Bronchial epithelial cell (primary cell): ENCODE results near the gene PPP2R3B. TPM values are rescaled to one million over a fixed set of nuclear protein-coding genes. Genes with fewer than 3 reads are reported as not detected.
"Not testable (repeated sequence)": the region's sequence is repeated elsewhere in the genome, so short reads cannot be mapped to it uniquely, and the experiment has no call there.

Experiments used
- DNase-seq: peaks from one replicate; pipeline ENCODE4 v3.0.0-alpha.2; 2010; ENCODE audit warnings: low read depth
- FAIRE-seq: peaks from 2 replicates; lab custom pipeline; 2011; peaks lifted over from hg19 to GRCh38; lab: Jason Lieb, UNC
- H3K27me3 ChIP-seq: 2 replicates; pipeline ENCODE4 v1.5.1; 2011; ENCODE audit warnings: low read length; ENCODE audit not compliant: control insufficient read depth, insufficient read depth
- H3K36me3 ChIP-seq: 2 replicates; pipeline ENCODE4 v1.5.1; 2011; ENCODE audit warnings: low read length; ENCODE audit not compliant: control insufficient read depth, insufficient read depth
- H3K4me3 ChIP-seq: 2 replicates; pipeline ENCODE4 v1.5.1; 2011; ENCODE audit warnings: mild to moderate bottlenecking, low read depth, low read length, control low read depth
- total RNA-seq: library from RNA; depleted of rRNA; stranded (reverse); fragments of >200 nt; gene quantifications from 2 replicates; pipeline ENCODE4 v1.2.1, GENCODE V29; 2014
- TF ChIP-seq, protein P1 (sequence below): IDR thresholded peaks from 2 replicates; pipeline ENCODE4 v1.5.1; 2011; ENCODE audit warnings: mild to moderate bottlenecking, moderate library complexity, low read length, control low read depth, inconsistent platforms; ENCODE audit not compliant: insufficient read depth, severe bottlenecking

PPP2R3B gene
- total RNA-seq, 1 donor from 2014 or later: 11.8 TPM

DNA sequence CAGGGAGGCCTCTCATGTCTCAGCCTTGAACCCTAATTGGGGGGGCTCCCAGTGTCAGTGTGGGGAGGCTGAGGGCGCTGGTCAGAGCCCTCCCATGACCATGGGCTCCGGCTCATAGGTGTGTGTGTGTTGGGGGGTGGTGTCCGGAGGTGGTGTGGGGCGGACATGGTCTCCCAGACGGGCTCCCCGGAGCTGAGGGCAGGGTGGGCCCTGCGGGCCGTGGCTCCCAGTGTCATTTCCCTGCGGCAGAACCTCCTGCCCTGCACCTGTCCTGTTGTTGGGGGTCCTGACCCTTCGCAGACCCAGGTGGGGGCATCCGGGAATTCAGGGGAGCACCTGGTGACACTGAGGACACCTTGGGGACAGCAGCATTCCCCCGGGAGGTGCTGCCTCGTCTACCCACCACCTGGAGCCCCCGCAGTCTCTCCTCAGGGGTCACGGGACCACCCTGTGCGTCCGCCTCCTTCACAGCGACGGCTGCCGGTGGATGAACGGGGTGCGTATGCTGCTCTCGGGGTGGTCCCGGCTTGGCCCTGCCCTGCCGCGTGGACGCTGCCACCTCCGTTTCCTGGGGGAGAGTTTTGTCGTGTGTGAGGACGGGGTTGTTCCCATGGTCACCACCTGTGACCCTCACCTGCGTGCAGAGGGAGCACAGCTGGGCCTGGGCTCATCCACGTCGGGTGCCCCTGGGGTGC, 53.6 kb downstream of the PPP2R3B start:
- FAIRE-seq (no peak), DNase-seq (no peak)

DNA sequence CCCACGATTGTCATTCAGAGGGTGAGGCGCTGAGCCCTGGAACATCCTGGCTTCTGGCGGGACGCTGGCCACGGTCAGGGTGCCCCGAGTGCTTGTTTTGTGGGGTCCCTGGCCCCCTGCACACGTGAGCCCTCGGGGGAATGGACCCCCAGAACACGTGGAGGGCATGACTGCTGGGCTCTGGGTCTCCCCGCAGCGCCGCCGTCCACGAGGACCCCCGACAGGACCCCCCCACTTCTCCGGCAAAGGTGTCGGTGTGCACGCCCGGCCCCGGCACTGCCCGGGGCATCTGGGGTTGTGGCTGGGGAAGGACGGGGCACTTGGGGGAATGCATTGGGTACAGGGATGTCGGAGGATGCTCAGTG, 54.2 kb downstream of the PPP2R3B start:
- TF ChIP-seq, protein P1, sequence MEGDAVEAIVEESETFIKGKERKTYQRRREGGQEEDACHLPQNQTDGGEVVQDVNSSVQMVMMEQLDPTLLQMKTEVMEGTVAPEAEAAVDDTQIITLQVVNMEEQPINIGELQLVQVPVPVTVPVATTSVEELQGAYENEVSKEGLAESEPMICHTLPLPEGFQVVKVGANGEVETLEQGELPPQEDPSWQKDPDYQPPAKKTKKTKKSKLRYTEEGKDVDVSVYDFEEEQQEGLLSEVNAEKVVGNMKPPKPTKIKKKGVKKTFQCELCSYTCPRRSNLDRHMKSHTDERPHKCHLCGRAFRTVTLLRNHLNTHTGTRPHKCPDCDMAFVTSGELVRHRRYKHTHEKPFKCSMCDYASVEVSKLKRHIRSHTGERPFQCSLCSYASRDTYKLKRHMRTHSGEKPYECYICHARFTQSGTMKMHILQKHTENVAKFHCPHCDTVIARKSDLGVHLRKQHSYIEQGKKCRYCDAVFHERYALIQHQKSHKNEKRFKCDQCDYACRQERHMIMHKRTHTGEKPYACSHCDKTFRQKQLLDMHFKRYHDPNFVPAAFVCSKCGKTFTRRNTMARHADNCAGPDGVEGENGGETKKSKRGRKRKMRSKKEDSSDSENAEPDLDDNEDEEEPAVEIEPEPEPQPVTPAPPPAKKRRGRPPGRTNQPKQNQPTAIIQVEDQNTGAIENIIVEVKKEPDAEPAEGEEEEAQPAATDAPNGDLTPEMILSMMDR: no peak
- FAIRE-seq: no peak
- Histone ChIP-seq H3K36me3 (no peaks in the 10 kb centered on the region), H3K27me3 (peaks cover 2% of the 10 kb centered on the region), H3K4me3 (no peak overlapping the region)
- no peak for DNase-seq

More for the DNA sequence above, 53.6 kb downstream of the PPP2R3B start:
- TF ChIP-seq, protein P1: no peak
- Histone ChIP-seq H3K27me3 (peaks cover 2% of the 10 kb centered on the region), H3K4me3 (no peak overlapping the region), H3K36me3 (no peaks in the 10 kb centered on the region)

DNA sequence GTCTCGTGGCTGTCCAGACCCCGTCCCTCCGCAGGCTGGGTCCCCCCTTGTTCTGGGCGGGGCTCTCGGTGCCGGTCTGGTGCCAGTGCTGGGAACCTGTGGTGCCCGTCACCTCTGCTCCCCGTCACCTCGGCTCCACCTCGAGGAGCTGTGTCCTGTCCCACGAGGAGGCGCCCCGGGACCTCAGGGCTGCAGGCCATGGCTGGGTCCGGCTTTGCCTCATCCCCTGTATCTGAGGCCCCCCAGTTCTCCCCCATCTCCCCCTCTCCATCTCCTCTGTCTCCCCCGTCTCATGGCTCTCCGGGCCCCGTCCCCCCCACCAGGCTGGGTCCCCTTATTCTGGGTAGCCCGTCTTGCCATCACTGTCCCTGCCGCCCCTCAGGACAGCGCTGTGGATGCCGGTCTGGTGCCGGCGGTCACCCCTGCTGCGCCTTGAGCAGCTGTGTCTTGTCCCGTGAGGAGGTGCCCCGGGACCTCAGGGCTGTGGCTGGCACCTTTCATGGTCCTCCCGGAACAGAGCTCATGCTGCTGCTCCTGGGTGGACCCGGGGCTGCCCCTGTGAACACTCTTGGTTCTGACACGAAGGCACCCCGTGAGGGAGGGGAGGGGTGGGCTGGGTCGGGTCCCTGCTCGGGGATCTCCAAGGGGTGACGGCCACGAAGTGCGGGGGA, 54.7 kb downstream of the PPP2R3B start:
- Histone ChIP-seq H3K4me3 (no peak overlapping the region), H3K27me3 (peaks cover 2% of the 10 kb centered on the region), H3K36me3 (no peaks in the 10 kb centered on the region)
- no peak for DNase-seq
- TF ChIP-seq, protein P1: no peak
- no peak for FAIRE-seq

DNA sequence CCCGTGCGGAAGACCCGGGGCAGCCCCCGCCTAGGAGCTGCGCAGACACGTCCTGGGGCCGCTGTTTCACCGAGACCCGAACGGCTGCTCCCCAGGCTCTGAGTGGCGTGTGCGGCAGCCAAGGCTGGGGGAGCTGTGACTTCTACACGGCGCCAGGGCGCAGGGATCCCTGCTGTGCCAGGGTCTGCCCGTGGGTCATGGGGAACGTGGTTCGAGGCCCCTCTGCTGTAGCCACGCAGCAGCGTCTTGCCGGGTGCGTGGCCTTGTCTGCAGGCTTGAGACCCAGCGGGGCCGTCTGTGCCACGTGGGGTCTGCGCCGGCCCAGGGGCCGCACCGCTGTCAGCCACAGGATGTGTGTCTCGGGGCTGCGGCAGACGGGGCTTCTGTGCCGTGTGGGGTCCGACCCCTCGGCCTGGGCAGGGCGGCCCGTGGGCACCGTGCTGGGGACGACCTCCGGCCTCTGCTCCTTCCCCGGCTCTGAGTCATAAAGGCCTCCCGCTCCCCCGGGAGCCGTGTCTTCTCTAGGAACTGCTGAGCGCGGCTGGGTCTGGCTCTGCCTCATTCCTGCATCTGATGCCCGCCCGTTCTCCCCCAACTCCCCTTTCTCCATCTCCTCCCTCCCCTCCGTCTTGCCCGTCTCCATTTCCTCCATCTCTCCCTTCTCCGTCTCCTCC, 55.4 kb downstream of the PPP2R3B start:
- Histone ChIP-seq H3K4me3 (no peak overlapping the region), H3K36me3 (no peaks in the 10 kb centered on the region), H3K27me3 (peaks cover 2% of the 10 kb centered on the region)
- FAIRE-seq (no peak), DNase-seq (no peak)
- TF ChIP-seq, protein P1: no peak

DNA sequence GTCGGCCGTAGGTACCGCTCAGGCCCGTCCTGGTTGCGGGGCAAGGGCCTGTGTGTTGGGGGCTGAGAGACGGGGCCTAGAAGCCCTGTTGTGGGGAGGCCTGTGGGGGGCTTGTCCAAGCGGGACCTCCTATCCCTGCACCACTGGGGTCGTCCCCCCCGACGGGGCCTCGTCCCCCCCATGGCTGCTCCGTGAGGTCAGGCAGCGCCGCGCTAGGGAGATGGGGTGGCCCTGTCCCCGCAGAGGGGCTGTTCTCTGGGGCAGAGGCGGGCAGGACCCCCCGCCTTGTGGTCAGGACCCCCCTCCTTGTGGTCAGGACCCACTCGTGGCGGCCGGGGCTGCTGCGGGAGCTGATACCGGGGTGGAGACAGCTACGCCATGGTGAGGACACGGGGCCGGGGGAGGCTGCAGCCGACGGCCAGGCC, 56.0 kb downstream of the PPP2R3B start:
- TF ChIP-seq, protein P1: no peak
- Histone ChIP-seq H3K27me3 (peaks cover 2% of the 10 kb centered on the region), H3K36me3 (no peaks in the 10 kb centered on the region), H3K4me3 (no peak overlapping the region)
- FAIRE-seq: no peak
- no peak for DNase-seq

DNA sequence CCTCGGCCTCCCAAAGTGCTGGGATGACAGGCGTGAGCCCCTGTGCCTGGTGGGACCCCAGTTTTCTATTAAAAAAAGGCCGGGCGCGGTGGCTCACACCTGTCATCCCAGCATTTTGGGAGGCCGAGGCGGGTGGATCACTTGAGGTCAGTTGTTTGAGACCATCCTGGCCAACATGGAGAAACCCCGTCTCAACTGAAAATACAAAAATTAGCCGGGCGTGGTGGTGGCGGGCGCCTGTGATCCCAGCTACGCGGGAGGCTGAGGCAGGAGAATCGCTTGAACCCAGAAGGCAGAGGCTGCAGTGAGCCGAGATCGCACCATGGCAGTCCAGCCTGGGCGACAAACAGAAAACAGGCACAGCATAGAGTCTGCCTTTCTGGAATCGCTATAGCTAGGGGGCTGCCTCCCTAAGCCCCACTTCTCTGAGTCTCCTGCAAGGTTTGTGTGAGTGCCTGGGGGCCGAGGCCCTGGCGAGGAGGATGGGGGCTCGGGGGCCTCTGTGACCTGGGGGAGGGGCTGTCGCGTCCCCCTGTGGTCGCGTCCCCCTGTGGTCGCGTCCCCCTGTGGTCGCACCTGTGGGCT, 56.5 kb downstream of the PPP2R3B start:
- not testable (repeated sequence) for H3K4me3 ChIP-seq

More for the DNA sequence above, 56.5 kb downstream of the PPP2R3B start:
- not testable (repeated sequence) for H3K36me3 ChIP-seq, DNase-seq, H3K27me3 ChIP-seq, FAIRE-seq
